GM21367 (cell line): ENCODE data around the gene GIMD1.
"Not testable (repeated sequence)": the region's sequence is repeated elsewhere in the genome, so short reads cannot be mapped to it uniquely, and the experiment has no call there.

ENCODE experiments used
- ATAC-seq: cut with Tn5 transposase; IDR thresholded peaks from one replicate; pipeline ENCODE4 v1.9.1; 2021; ENCODE audit not compliant: unreplicated experiment

The GIMD1 gene

DNA sequence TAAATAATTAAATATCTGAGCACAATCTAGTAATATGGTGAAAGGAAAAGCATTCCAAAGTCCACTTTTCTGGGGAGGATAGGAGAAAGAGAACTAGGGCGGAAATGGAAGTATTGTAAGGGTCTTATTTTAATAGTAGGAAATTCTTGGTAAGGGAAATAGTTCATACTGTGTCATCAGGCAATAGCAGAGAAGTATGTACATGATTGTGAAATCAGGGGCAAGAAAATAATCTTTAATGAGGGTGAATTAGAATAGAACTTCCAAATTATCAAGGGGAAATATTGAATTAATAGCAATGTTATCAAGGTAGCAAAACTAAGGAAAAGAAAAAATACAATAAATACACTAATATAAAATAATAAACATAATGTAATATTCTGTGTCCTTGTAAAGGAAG is 14.8 kb downstream of the GIMD1 start:
- no peak for ATAC-seq

DNA sequence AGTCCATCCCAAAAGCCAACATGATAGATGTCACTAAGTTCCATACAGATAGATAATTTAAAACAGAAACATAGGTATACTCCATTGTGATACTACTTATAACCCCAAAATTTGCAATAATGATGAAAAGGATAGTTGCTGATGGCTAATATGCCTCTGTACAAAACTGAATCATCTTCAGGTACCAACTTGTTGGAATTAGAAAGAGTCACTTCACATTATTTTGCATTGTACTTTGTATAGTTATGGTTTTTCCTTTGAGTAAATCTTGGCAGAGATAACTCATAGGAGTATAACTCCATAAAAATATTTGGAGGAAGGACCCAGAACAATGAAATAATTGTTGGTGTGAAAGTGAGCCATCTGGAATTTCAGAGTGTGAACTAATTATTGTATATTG is 17.6 kb downstream of the GIMD1 start:
- ATAC-seq, result no peak

DNA sequence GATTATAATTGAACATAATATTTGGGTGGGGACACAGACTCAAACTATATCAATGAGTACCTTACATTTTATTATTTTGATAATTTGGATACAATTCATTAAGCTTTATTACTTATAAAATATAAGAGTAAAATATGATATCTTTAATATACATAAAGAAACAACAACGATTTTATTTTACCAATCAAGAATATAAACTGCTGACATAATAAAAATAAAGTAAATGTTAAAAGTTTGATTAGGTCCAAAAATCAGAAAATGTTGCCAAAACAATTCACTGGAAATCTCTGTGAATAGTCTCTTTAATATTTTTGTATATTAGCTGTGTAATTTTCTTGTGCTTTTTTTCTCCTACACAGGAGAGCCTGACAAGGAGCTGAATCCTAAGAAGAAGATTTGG is 21.4 kb downstream of the GIMD1 start:
- ATAC-seq, result no peak

DNA sequence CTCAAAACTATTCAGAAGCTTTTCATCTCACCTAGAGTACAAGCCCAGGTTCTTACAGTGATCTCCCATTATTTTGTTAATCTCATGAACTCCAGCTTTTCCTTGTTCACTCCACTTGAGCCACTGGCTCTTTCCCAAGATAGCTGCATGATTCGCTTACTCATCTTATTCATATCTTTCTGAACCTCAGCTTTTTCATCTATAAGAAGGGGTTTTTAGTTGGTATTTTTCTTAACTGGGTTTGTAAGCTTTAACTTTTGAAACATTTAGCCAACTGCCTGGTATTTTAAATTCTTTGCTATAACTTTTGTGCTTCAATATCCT is 24.0 kb downstream of the GIMD1 start:
- ATAC-seq, result no peak

DNA sequence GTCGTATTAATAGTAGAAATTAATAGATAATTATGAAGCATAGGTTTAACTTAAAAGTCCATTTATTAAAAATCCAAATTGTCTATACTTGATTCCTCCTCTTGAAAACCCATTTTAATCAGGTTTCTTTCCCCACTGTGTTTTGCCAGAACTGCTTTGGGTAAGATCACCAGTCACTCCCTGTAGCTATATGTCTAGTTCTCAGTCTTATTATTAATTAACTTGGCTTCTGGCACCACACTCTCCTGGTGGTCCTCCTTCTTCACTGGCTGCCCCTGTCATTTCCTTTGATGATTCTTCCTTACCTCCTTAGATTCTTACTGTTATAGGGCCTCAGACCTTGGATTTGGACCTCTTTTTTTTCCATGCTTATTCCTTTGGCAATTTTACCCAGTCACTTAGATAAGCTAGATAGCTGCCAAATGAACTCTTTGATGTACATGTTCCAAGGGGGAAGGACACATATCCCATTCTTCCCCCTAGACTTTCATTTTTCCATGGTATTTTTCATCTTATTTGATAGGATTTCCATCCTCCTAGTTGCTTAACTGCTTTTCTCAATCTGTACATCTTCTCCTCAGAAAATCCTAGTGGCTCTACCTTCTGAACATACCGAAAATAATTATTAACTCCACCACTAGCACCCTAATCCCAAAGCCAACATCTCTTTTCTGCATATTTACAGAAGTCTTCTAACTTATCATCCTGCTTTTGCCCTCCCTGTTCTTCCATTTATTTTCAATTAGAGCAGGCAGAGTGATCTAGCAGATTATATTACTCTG is 24.5 kb downstream of the GIMD1 start:
- ATAC-seq, result no peak

DNA sequence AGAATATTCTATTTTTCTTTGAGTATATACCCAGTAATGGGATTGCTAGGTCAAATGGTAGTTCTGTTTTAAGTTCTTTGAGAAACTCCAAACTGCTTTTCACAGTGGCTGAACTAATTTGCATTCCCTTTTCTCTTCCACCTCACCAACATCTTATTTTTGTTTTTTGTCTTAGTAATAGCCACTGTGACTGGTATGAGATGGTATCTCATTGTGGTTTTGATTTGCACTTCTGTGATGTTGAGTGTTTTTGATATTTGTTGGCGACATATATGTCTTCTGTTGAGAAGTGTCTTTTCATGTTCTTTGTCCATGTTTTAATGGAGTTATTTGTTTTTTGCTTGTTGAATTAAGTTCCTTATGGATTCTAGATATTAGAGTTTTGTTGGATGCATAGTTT is 27.8 kb downstream of the GIMD1 start:
- ATAC-seq, result no peak

DNA sequence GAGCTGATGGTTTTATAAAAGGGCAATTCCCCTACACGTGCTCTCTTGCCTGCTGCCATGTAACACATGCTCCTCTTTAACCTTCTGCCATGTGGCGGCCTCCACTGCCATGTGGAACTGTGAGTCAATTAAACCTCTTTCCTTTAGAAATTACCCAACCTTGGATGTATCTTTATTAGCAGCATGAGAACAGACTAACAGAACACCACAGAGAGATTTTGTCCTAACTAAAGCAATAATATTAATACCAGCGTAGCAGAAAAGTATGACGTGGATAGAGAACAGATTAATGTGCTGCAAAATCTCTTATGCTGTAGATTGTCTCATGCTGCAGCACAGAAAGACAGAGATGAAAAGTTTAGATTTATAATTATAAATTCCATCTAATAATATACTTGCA is 29.1 kb downstream of the GIMD1 start:
- ATAC-seq, result no peak

DNA sequence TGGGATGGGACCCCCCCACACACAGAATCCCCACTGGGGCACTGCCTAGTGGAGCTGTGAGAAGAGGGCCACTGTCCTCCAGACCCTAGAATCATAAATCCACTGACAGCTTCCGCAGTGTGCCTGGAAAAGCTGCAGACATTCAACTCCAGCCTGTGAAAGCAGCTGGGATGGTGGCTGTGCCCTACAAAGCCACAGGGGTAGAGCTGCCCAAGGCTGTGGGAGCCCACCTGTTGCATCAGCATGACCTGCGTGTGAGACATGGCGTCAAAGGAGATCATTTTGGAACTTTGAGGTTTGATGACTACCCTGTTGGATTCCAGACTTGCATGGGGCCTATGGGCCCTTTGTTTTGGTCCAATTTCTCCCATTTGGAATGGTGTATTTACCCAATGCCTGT is 29.9 kb downstream of the GIMD1 start:
- ATAC-seq, result no peak

DNA sequence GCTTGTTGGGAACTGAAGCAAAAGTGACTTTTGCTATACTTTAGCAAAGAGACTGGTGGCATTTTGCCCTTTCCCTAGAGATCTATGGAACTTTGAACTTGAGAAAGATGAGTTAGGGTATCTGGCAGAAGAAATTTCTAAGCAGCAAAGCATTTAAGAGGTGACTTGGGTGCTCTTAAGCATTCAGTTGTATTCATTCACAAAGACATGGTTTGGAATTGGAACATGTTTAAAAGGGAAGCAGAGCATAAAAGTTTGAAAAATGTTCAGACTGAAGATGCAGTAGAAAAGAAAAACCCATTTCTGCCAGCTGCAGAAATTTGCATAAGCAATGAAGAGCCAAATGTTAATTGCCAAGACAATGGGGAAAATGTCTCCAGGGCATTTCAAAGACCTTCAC is 30.7 kb downstream of the GIMD1 start:
- no peak for ATAC-seq

DNA sequence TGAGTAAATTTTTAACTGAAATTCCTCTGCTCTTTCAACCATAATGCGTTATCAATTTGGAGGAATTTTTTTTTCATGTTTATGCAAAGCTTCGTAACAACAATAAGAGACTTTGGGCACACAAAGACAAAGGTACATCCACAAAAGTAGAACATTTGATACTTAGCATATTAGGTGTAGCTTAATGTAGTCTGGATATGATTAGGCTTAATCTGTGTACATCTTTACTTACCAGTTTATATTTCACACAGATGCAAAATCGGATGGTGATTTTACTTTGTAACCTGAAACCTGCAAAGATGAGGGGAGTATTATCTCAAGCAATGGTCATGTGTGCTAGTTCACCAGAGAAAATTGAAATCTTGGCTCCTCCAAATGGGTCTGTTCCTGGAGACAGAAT is 32.0 kb downstream of the GIMD1 start:
- ATAC-seq, result no peak

DNA sequence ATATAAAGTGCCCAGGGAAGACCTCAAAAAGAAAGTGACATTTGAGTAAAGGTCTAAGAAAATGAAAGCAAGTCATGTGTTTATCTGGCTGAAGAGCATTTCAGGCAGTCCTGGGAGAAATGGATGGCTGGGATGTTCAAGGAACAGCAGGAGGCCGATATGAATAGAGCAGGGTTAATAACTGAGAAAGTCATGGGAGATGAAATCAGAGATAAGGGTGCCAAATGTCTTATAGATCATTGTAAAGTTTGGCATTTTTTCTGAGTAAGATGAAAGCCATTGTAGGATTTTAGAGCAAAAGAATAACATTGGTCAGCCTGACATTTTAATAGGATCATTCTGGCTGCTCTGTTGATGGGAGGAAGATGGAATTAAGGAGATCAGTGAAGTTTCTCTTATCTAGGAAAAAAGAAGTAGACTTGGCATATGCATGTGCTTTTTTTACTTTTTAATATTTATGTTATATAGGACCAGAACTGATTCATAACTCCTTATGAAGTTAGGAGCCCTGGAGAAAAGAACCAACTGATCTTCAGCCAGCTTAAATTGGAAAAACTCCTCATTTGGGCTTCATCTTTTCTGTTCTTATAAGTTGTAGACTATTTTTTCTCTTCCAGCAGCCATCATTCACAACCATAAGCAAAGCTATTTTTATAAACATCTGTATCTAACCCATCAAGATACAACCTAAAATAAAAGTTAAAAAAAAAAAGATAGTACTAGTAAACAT is 33.7 kb downstream of the GIMD1 start:
- ATAC-seq, result no peak

DNA sequence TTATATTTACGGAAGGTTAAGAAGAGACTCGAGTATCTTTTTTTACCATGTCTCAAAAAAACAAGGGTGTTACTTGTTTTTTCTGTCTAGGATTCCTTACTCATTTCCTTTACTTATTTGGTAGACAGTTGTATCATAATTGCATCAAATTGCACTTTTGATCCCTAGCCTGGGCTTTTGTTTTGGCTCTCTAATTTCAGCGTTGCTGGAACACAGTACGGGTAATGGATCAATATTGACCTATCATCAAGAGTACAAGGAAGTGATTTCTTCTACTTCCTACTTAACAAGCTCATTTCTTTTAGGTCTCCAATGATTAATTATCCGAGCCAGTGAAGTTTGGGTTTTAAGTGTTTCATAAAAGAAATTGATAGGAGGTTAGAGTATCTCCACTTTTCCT is 35.4 kb downstream of the GIMD1 start:
- ATAC-seq, result no peak

DNA sequence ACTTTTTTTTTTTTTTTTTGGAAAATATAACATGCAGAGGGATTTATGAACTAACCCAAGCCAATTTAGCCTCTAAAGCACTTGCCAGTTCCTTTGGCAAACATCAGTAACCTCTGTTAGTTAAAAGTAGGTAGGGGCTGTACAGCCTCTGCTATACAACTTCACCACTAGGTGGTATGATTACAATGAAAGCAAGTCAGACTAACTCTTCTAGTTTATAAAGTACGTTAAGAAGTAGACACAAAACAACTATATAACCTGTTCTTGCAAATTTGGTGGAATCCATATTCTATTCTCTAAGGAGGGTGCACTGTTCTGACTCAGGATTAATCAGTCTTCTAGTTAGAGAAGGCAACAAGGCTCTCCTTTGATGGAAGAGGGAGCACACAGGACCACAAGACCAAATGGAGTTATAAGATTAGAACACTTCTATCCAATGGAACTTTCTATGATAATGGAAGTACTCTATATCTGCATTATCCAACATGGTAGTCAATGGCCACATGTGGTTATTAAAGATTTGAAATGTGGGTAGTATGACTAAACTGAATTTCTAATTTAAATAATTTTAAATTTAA is 39.4 kb downstream of the GIMD1 start:
- ATAC-seq, result peak; percentile 87

DNA sequence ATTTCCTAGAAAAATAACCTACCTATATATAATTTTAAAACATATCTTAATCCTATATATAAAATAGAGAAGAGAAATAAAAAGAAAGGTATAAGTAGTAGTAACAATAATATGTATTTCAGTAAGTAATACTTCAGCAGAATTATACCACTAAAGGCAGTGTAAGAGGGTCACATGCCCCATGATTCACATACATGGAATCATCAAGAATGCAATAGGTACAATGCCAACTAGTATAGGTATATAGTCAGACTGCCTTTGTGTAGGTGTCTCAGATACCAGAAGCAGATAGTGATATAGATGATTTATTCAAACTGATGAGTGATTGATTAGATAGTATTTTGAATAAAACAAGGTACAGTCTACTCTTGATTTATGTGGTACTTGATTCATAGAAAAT is 42.8 kb downstream of the GIMD1 start:
- ATAC-seq, result no peak

DNA sequence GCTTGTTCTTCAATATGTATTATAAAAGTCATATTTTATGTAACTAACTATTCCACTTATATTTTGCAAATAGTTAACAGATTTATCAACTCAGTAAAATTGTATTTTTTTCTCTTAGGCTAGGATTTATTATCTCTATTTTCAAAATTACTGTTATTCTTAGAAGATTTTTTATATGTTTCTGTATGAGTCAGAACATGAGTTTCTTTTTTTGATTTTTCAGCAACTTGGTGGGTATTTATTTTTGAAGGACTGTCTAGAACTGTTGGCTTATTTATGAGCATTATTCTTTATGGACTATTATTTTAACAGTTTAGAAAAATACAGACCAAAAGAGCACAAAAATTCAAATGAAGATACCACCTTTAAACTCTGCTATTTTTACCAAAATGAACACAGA is 45.5 kb downstream of the GIMD1 start:
- ATAC-seq, result no peak

DNA sequence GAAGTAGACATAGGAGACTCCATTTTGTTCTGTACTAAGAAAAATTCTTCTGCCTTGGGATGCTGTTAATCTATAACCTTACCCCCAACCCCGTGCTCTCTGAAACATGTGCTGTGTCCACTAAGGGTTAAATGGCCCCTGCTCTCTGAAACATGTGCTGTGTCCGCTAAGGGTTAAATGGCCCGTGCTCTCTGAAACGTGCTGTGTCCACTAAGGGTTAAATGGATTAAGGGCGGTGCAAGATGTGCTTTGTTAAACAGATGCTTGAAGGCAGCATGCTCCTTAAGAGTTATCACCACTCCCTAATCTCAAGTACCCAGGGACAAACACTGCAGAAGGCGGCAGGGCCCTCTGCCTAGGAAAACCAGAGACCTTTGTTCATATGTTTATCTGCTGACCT is 46.8 kb downstream of the GIMD1 start:
- not testable (repeated sequence) for ATAC-seq

DNA sequence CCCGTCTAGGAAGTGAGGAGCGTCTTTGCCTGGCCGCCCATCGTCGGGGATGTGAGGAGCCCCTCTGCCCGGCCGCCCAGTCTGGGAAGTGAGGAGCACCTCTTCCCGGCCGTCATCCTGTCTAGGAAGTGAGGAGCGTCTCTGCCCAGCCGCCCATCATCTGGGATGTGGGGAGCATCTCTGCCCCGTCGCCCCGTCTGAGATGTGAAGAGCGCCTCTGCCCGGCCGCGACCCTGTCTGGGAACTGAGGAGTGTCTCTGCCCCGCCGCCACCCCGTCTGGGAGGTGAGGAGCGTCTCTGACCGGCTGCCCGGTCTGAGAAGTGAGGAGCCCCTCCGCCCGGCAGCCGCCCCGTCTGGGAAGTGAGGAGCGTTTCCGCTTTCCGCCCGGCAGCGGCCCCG is 47.4 kb downstream of the GIMD1 start:
- ATAC-seq, result not testable (repeated sequence)

DNA sequence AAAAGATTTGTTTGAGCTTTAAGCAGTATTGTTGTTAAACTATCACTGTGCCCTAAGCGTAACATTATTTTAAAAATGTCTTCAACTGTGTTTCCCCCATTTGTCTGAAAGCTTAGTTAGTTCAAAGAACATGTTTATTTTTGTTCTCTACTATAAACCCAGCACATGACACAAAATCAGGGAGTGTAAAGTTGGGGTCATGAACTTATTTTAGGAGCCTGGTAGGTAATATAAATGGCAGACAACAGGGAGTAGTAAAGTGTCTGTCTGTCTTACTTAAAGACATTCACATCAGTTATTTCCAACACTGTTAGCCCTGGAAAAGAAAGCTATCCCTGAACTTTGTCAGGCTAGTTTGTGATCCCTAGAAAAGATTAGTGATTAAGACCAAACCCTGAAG is 48.3 kb downstream of the GIMD1 start:
- ATAC-seq, result no peak

DNA sequence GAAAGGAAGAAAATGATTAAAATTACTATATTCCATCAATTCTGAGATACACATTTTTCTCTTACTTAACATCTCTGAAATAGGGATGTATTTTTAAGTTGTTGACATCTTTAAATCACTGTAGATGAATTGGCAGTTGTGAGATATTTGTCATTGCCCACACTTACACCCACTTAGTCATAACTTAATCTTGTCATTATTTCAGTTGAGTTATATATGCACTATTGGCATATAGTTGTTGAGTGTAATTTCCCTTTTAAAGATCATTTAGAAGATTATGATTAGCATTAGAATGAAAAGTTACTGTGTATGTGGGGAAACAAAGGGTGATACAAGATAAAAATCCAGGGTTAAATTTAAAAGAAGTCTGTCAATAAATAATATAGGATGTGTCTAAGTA is 50.1 kb downstream of the GIMD1 start:
- no peak for ATAC-seq

DNA sequence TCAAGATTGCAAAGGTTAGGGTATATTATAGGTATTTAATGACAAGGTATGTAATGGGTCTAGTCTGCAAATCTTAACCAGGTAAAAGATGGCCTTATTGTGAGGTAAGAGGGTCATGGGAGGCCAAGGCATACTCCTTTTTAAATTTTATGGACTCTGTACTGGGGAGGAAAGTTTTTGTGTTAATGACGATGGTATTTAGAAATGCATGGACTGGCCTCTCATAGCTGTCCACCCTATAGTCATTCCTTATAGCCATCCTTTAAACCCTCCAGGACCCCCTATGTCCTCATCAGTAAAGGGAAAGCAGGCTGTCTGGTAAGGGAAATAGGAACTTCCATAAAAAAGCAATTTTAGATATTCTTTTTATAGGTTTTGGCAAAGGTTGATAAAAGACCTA is 50.8 kb downstream of the GIMD1 start:
- no peak for ATAC-seq

DNA sequence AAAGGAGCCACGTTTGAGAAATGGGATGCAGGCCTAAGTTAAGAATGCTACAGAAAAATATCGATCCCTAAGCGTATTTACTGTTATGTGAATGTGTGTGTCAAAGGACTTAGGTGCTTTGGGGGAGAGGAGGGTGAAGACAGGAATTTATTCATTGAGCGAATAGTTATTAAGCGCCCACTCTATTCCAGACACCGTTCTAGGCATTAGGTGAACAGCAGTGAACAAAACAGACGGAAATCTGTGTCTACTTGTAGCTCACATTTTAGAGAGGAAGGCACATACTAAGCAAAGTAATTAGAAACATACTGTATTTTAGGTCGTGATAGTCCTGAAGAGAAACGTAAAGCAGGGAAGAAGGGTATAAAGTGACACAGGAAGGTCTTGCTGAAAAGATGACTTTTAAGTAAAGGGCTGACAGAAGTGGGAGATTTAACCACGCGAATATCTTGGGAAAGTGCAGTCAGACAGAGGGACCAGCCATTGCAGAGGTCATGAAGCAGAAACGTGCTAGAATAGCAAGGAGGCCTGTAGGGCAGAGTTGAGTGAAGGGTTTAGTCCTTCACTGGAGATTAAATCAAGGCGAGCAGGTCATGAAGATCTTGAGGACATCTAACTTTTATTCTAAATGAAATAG is 51.7 kb downstream of the GIMD1 start:
- peak; percentile 2 for ATAC-seq
